ENCODE results near the gene GNAZ. TPM values are rescaled to one million over a fixed set of nuclear protein-coding genes. Genes with fewer than 3 reads are reported as not detected.
A peak's percentile ranks its signal among the peaks of the same experiment; 100 is the strongest.

GNAZ gene
- total RNA-seq, 1 experiment from 2014 or later = 5.0 TPM

DNA sequence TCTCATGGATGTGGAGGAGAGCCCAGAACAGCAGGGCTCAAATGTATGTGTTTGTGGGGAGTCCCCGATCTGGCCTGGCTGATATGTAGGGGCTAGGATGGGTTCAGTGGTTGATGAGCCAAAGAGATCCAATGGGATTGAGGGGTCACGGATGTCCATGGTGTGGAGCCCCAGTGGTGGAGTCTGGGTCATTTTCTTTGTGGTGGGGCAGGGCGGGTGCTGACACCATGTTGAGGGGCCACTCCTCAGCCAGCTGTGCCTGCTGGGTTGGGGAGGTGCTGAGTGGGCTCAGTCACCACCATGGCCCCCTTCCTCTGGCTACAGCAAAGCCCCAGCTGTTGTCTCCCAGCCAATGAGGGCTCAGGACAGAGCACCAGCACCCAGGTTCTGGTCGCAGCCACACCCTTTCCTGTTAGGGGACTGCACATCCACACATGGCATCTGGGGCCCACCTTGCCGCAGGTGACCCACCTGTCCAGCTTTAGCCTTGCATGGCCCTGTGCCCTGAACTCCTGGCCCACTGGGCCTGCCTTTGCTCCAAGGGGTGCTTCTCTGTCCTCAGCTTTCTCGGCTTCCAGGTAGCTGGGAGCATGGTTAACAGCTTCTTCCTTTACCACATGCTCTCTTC lies 3.2 kb upstream of the GNAZ start:
- no peak overlapping the region for H3T11ph ChIP-seq (ENCODE audit: low read length)
- DNase-seq = peak; percentile 18
- peaks cover 11% of the 10 kb centered on the region for H3K23me2 ChIP-seq (ENCODE audit: insufficient read length, low read depth, low read length, poor library complexity, severe bottlenecking)
- peaks cover 79% of the 10 kb centered on the region for H3K27me3 Mint-ChIP-seq (ENCODE audit: low read depth)
- H2AK5ac ChIP-seq (ENCODE audit: insufficient read length, low read length) = no peak overlapping the region
- no peak overlapping the region for H2AFZ ChIP-seq (ENCODE audit: low read length)
- no peak overlapping the region for H4K5ac ChIP-seq (ENCODE audit: insufficient read length, low read depth, low read length)
- H3K9me3 Mint-ChIP-seq = no peaks in the 10 kb centered on the region; a peak in 1 of 5 replicates
- no peak overlapping the region for H2BK12ac ChIP-seq (ENCODE audit: insufficient read length, low read depth, low read length)
- H3K14ac ChIP-seq (ENCODE audit: insufficient read depth, low read length) = no peak overlapping the region; the same call in 1 of the 2 replicates
- no peak overlapping the region for H2BK120ac ChIP-seq (ENCODE audit: low read depth, low read length, poor library complexity, severe bottlenecking)
- no peak overlapping the region for H4K8ac ChIP-seq (replicated peaks; ENCODE audit: insufficient read length, low read depth, low read length)
- H3K27ac Mint-ChIP-seq = no peak overlapping the region
- no peak overlapping the region for H3K18ac ChIP-seq (ENCODE audit: insufficient read length, low read depth, low read length)
- no peak overlapping the region for H3K27ac ChIP-seq (ENCODE audit: insufficient read length, low read depth, low read length)
- no peak overlapping the region for H2BK5ac ChIP-seq (ENCODE audit: insufficient read length, low read length)
- H3K79me1 ChIP-seq (ENCODE audit: insufficient read depth, low read depth, low read length, poor library complexity, severe bottlenecking) = no peaks in the 10 kb centered on the region
- no peak overlapping the region for H2BK20ac ChIP-seq (ENCODE audit: low read depth, low read length, poor library complexity, severe bottlenecking)
- no peaks in the 10 kb centered on the region for H3K79me2 ChIP-seq (ENCODE audit: insufficient read depth, low read length)
- peaks cover 12 to 37% of the 10 kb centered on the region in 2 experiments; a peak in 3 of 4 replicates for H3K4me1 Mint-ChIP-seq
- H4K20me1 ChIP-seq (ENCODE audit: control insufficient read depth, insufficient read depth, insufficient read length) = no peaks in the 10 kb centered on the region
- H3K27me3 ChIP-seq (ENCODE audit: insufficient read depth, low read length) = peaks cover 8% of the 10 kb centered on the region; the same call in 1 of the 2 replicates
- H3K4me1 ChIP-seq (ENCODE audit: insufficient read depth, low read length) = no peaks in the 10 kb centered on the region
- H3K36me3 Mint-ChIP-seq (ENCODE audit: insufficient read depth in 1 of 3, low read depth in 3 of 3) = no peaks in the 10 kb centered on the region
- H3K9me3 ChIP-seq (ENCODE audit: control insufficient read depth, low read depth, low read length) = no peaks in the 10 kb centered on the region
- no peak overlapping the region for H4K91ac ChIP-seq (ENCODE audit: insufficient read length, low read depth, low read length)
- H2BK15ac ChIP-seq (ENCODE audit: low read depth, low read length) = no peak overlapping the region
- TF ChIP-seq, protein P1, sequence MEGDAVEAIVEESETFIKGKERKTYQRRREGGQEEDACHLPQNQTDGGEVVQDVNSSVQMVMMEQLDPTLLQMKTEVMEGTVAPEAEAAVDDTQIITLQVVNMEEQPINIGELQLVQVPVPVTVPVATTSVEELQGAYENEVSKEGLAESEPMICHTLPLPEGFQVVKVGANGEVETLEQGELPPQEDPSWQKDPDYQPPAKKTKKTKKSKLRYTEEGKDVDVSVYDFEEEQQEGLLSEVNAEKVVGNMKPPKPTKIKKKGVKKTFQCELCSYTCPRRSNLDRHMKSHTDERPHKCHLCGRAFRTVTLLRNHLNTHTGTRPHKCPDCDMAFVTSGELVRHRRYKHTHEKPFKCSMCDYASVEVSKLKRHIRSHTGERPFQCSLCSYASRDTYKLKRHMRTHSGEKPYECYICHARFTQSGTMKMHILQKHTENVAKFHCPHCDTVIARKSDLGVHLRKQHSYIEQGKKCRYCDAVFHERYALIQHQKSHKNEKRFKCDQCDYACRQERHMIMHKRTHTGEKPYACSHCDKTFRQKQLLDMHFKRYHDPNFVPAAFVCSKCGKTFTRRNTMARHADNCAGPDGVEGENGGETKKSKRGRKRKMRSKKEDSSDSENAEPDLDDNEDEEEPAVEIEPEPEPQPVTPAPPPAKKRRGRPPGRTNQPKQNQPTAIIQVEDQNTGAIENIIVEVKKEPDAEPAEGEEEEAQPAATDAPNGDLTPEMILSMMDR (conservative IDR thresholded peaks at IDR 0.05) = no peak
- H3K56ac ChIP-seq (ENCODE audit: insufficient read length, low read depth, low read length) = no peak overlapping the region
- H3K4me3 Mint-ChIP-seq = no peak overlapping the region
- no peak overlapping the region for H3K4ac ChIP-seq (ENCODE audit: low read depth, low read length)
- H3K4me2 ChIP-seq (ENCODE audit: insufficient read depth, insufficient read length, low read length) = no peak overlapping the region
- no peak overlapping the region for H3K23ac ChIP-seq (ENCODE audit: insufficient read length, low read depth, low read length)
- WGBS (ENCODE audit: extremely low coverage, insufficient read length, low lambda C conversion rate) = no CpG with 5 or more reads among the region's 6 CpGs
- H3K9ac ChIP-seq (ENCODE audit: extremely low read depth, insufficient read length, low read length) = no peak overlapping the region
